K562 (cell line): ENCODE results near the gene THAP9. TPM values are rescaled to one million over a fixed set of nuclear protein-coding genes. Genes with fewer than 3 reads are reported as not detected.

ENCODE experiments used
- ARID3A ChIP-seq: IDR thresholded peaks from 2 replicates; pipeline ENCODE4 v1.6.1; 2012; ENCODE audit warnings: low read depth, low read length, improper control_type of control experiment, borderline replicate concordance
- C11orf30 ChIP-seq: fragments of 450-650 bp; IDR thresholded peaks from 2 replicates; pipeline ENCODE4 v1.6.1; 2016; ENCODE audit warnings: low read depth, mild to moderate bottlenecking
- CTCF ChIP-seq, 3 experiments: IDR thresholded peaks in 2 of 3; conservative IDR thresholded peaks in 1 of 3; 2 replicates each; pipeline ENCODE4 v1.5.1; 2011 to 2012; ENCODE audit warnings: low read length in 3 of 3, mild to moderate bottlenecking in 3 of 3, control low read depth in 2 of 3, improper control_type of control experiment in 1 of 3, inconsistent platforms in 1 of 3, low read depth in 1 of 3, mixed read lengths in 1 of 3, moderate library complexity in 1 of 3; ENCODE audit not compliant: insufficient read depth in 2 of 3
- DIDO1 ChIP-seq: fragments of 450-650 bp; IDR thresholded peaks from 2 replicates; pipeline ENCODE4 v1.6.1; 2016; ENCODE audit warnings: low read depth, missing biosample characterization, missing genetic modification characterization
- DPF2 ChIP-seq: fragments of 450-650 bp; IDR thresholded peaks from 2 replicates; pipeline ENCODE4 v1.6.1; 2016
- EP400 ChIP-seq: fragments of 450-650 bp; IDR thresholded peaks from 2 replicates; pipeline ENCODE4 v1.6.1; 2017; ENCODE audit warnings: antibody characterized with exemption, mild to moderate bottlenecking, moderate library complexity
- ETV6 ChIP-seq, 3 experiments: fragments of 150-350 bp in 1 of 3; sonication (generic) in 1 of 3; formaldehyde crosslinking in 1 of 3; IDR thresholded peaks; 2 replicates each; pipeline versions ENCODE4 v1.6.1 to v1.8.0; 2014 to 2022; ENCODE audit warnings: borderline replicate concordance in 2 of 3, low read depth in 2 of 3, antibody characterized with exemption in 1 of 3, low read length in 1 of 3, mild to moderate bottlenecking in 1 of 3, missing genetic modification reagents in 1 of 3
- HDAC2 ChIP-seq: fragments of 450-650 bp; IDR thresholded peaks from 2 replicates; pipeline ENCODE4 v1.6.1; 2016; ENCODE audit warnings: mild to moderate bottlenecking
- JUND ChIP-seq, 2 experiments: IDR thresholded peaks; 2 replicates in 1 of 2; 3 replicates in 1 of 2; pipeline ENCODE4 v1.6.1; 2011; ENCODE audit warnings: borderline replicate concordance in 2 of 2, low read depth in 2 of 2, low read length in 2 of 2, improper control_type of control experiment in 1 of 2, missing biosample characterization in 1 of 2, missing genetic modification characterization in 1 of 2, missing genetic modification reagents in 1 of 2
- KAT7 ChIP-seq: sonication (generic); formaldehyde crosslinking; IDR thresholded peaks from 2 replicates; pipeline ENCODE4 v1.8.0; 2022; ENCODE audit warnings: missing genetic modification reagents, mild to moderate bottlenecking, borderline replicate concordance
- LCOR ChIP-seq: sonication (generic); formaldehyde crosslinking; IDR thresholded peaks from 2 replicates; pipeline ENCODE4 v1.8.0; 2022; ENCODE audit warnings: mild to moderate bottlenecking, missing genetic modification reagents
- MLLT1 ChIP-seq, 2 experiments: fragments of 450-650 bp; IDR thresholded peaks; 2 replicates each; pipeline ENCODE4 v1.6.1; 2016
- SAFB ChIP-seq: fragments of 200-400 bp; formaldehyde crosslinking; IDR thresholded peaks from 2 replicates; pipeline ENCODE4 v1.6.1; 2017; ENCODE audit warnings: low read depth, low read length, borderline replicate concordance
- SMARCA4 ChIP-seq: fragments of 450-650 bp; IDR thresholded peaks from 2 replicates; pipeline ENCODE4 v1.6.1; 2016
- SMARCC2 ChIP-seq: fragments of 450-650 bp; IDR thresholded peaks from 2 replicates; pipeline ENCODE4 v1.6.1; 2017; ENCODE audit warnings: antibody characterized with exemption, moderate library complexity, mild to moderate bottlenecking, low read depth
- SNRNP70 ChIP-seq: fragments of 200-400 bp; formaldehyde crosslinking; optimal IDR thresholded peaks from 2 replicates; pipeline ENCODE3; 2017; ENCODE audit warnings: low read depth, low read length
- TCF7 ChIP-seq: sonication (generic); IDR thresholded peaks from 2 replicates; pipeline ENCODE4 v1.6.1; 2016; ENCODE audit warnings: antibody characterized with exemption, borderline replicate concordance
- TEAD4 ChIP-seq, 2 experiments: sonication (generic) in 1 of 2; formaldehyde crosslinking in 1 of 2; IDR thresholded peaks; 2 replicates each; pipeline versions ENCODE4 v1.6.1 to v1.8.0; 2012 to 2022; ENCODE audit warnings: borderline replicate concordance in 1 of 2, inconsistent platforms in 1 of 2, low read length in 1 of 2, mild to moderate bottlenecking in 1 of 2, missing genetic modification reagents in 1 of 2
- U2AF1 ChIP-seq: fragments of 200-400 bp; formaldehyde crosslinking; optimal IDR thresholded peaks from 2 replicates; pipeline ENCODE3; 2017; ENCODE audit warnings: mild to moderate bottlenecking, low read depth, low read length, moderate library complexity
- ZNF143 ChIP-seq: sonication (generic); formaldehyde crosslinking; IDR thresholded peaks from 2 replicates; pipeline ENCODE4 v1.9.0; 2022; ENCODE audit warnings: mild to moderate bottlenecking, missing genetic modification reagents
- ZNF311 ChIP-seq: fragments of 250-450 bp; sonication (Bioruptor Pico); IDR thresholded peaks from 2 replicates; pipeline ENCODE4 v1.4.0; 2020; ENCODE audit warnings: mild to moderate bottlenecking, moderate library complexity
- polyA plus RNA-seq, 8 experiments: library from polyadenylated mRNA; depleted of rRNA in 4 of 8; stranded (reverse) in 5 of 8; unstranded in 3 of 8; fragments of >200 nt; fragmentation: Nextera tagmentation in 2 of 8; fragmentation: Illumina TruSeq in 1 of 8; extraction: Ambion mirVana in 2 of 8; extraction: Trizol in 1 of 8; gene quantifications; 2 replicates each; pipeline versions ENCODE4 v1.2.1 to v1.2.3, GENCODE V29; 2011 to 2014; ENCODE audit warnings: inconsistent platforms in 1 of 8, missing spikeins in 1 of 8
- total RNA-seq, 7 experiments: library from RNA; depleted of rRNA in 6 of 7; stranded (reverse); fragments of >200 nt in 6 of 7; fragmentation: Illumina TruSeq in 2 of 7; extraction: Trizol in 2 of 7; gene quantifications; 2 replicates each; pipeline versions ENCODE4 v1.2.1 to v1.2.3, GENCODE V29; 2011 to 2021; ENCODE audit warnings: low replicate concordance in 1 of 7

Gene THAP9
- total and polyA plus RNA-seq, 9 of the 15 experiments (the other 6 are each of a cell fraction or from before 2014, with no cell fraction given), result 3.4 to 7.0 (median 5.4) TPM

- TF ChIP-seq JUND (IDR thresholded peaks at IDR 0.05; ENCODE audit: borderline replicate concordance, low read depth, low read length), result peak; percentile 85
- TF ChIP-seq JUND (tag; IDR thresholded peaks at IDR 0.05; ENCODE audit: borderline replicate concordance, low read depth, low read length), result peak; percentile 90
- no peak for TF ChIP-seq SNRNP70
- TF ChIP-seq TCF7, result no peak
- TF ChIP-seq MLLT1 (IDR thresholded peaks at IDR 0.05), result 0 out of 4 replicates have a peak, but pooled peaks of 1 of the 2 experiments have one; percentile 44
- TF ChIP-seq ZNF311 (CRISPR knock-in tag), result no peak
- peak in 2 of 3 experiments; percentile 11 to 62; a peak in 3 of 6 replicates for TF ChIP-seq CTCF (IDR thresholded peaks at IDR 0.05 in 2 of 3, conservative IDR thresholded peaks at IDR 0.05 in 1 of 3; ENCODE audit: insufficient read depth in 2 of 3, low read depth in 1 of 3, low read length in 3 of 3)
- no peak for TF ChIP-seq DIDO1 (tag)
- TF ChIP-seq SMARCC2, result peak; percentile 48; the same call in 1 of the 2 replicates
- peak; percentile 15; the same call in 1 of the 2 replicates for TF ChIP-seq C11orf30
- peak; percentile 58; the same call in 1 of the 2 replicates for TF ChIP-seq SMARCA4
- no peak for TF ChIP-seq SAFB
- no peak for TF ChIP-seq U2AF1
- TF ChIP-seq ARID3A, result peak; percentile 79; the same call in 1 of the 2 replicates
- peak; percentile 62; the same call in 1 of the 2 replicates for TF ChIP-seq DPF2
- 0 out of 2 replicates have a peak, but pooled peaks have one; percentile 8 for TF ChIP-seq HDAC2
- TF ChIP-seq ZNF143 (CRISPR knock-in tag), result no peak
- peak; percentile 22; the same call in 1 of the 2 replicates for TF ChIP-seq KAT7 (CRISPR knock-in tag)
- TF ChIP-seq TEAD4 (IDR thresholded peaks at IDR 0.05; ENCODE audit: low read length), result peak; percentile 35; the same call in 1 of the 2 replicates
- no peak for TF ChIP-seq TEAD4 (CRISPR knock-in tag; IDR thresholded peaks at IDR 0.05; ENCODE audit: borderline replicate concordance)
- TF ChIP-seq LCOR (CRISPR knock-in tag), result 0 out of 2 replicates have a peak, but pooled peaks have one; percentile 26
- TF ChIP-seq ETV6 (IDR thresholded peaks at IDR 0.05; ENCODE audit: borderline replicate concordance in 1 of 2, low read depth in 2 of 2, low read length in 1 of 2), result no peak
- no peak for TF ChIP-seq ETV6 (CRISPR knock-in tag; IDR thresholded peaks at IDR 0.05; ENCODE audit: borderline replicate concordance)
- TF ChIP-seq EP400, result peak; percentile 25; the same call in 1 of the 2 replicates
Measured at GRCh38 chr4:82898322-82899243, 2.0 kb upstream of the THAP9 start (continued).
